ENCODE measurements around the gene ZDHHC11.
"Not testable (repeated sequence)": the region's sequence is repeated elsewhere in the genome, so short reads cannot be mapped to it uniquely, and the experiment has no call there.

Gene ZDHHC11

GRCh38 chr5:797986-798385 lies 52.8 kb downstream of the ZDHHC11 start:
- DNase-seq: not testable (repeated sequence)

- not testable (repeated sequence) for DNase-seq
These were observed 54.9 kb downstream of the ZDHHC11 start for GRCh38 chr5:795873-796272.

GRCh38 chr5:794948-795347 lies 55.8 kb downstream of the ZDHHC11 start:
- not testable (repeated sequence) for DNase-seq

- DNase-seq: not testable (repeated sequence)
These were observed 62.1 kb downstream of the ZDHHC11 start for GRCh38 chr5:788703-789102.

- DNase-seq: not testable (repeated sequence)
These were observed 62.9 kb downstream of the ZDHHC11 start for GRCh38 chr5:787857-788233.

GRCh38 chr5:787224-787856 lies 63.4 kb downstream of the ZDHHC11 start:
- not testable (repeated sequence) for DNase-seq

- not testable (repeated sequence) for DNase-seq
These were observed 65.5 kb downstream of the ZDHHC11 start for GRCh38 chr5:785181-785705.

GRCh38 chr5:784428-785177 lies 66.2 kb downstream of the ZDHHC11 start, which contains the start of gene ZDHHC11B:
TSS of gene ZDHHC11B (minus strand) at chr5:784729. CDS start at chr5:766919, 17,810 bp downstream.
- DNase-seq: peak; percentile 98

GRCh38 chr5:783881-784427 lies 66.8 kb downstream of the ZDHHC11 start:
- peak; percentile 31 for DNase-seq

- DNase-seq: not testable (repeated sequence)
These were observed 67.6 kb downstream of the ZDHHC11 start for GRCh38 chr5:783049-783802.

GRCh38 chr5:782356-782755 lies 68.4 kb downstream of the ZDHHC11 start:
- not testable (repeated sequence) for DNase-seq

- DNase-seq: peak; percentile 11
These were observed 70.2 kb downstream of the ZDHHC11 start for GRCh38 chr5:780571-780970.

GRCh38 chr5:778967-779366 lies 71.8 kb downstream of the ZDHHC11 start:
- not testable (repeated sequence) for DNase-seq

- DNase-seq: not testable (repeated sequence)
These were observed 72.4 kb downstream of the ZDHHC11 start for GRCh38 chr5:778421-778820.

GRCh38 chr5:777756-778161 lies 73.0 kb downstream of the ZDHHC11 start:
- peak; percentile 32 for DNase-seq

GRCh38 chr5:776862-777711 lies 73.7 kb downstream of the ZDHHC11 start:
- DNase-seq: peak; percentile 65

- peak; percentile 78 for DNase-seq
These were observed 74.6 kb downstream of the ZDHHC11 start for GRCh38 chr5:775961-776861.

GRCh38 chr5:775595-775960 lies 75.2 kb downstream of the ZDHHC11 start:
- DNase-seq: peak; percentile 57

GRCh38 chr5:774854-775505 lies 75.8 kb downstream of the ZDHHC11 start:
- peak; percentile 64 for DNase-seq

GRCh38 chr5:774304-774703 lies 76.5 kb downstream of the ZDHHC11 start:
- DNase-seq: peak; percentile 72
